ENCODE measurements around the gene CBX1. TPM values are rescaled to one million over a fixed set of nuclear protein-coding genes. Genes with fewer than 3 reads are reported as not detected.
A peak's percentile ranks its signal among the peaks of the same experiment; 100 is the strongest.
"Not testable (repeated sequence)": the region's sequence is repeated elsewhere in the genome, so short reads cannot be mapped to it uniquely, and the experiment has no call there.

CBX1 gene
- total RNA-seq, 2 donors from 2014 or later = 38.7 to 46.1 TPM

DNA sequence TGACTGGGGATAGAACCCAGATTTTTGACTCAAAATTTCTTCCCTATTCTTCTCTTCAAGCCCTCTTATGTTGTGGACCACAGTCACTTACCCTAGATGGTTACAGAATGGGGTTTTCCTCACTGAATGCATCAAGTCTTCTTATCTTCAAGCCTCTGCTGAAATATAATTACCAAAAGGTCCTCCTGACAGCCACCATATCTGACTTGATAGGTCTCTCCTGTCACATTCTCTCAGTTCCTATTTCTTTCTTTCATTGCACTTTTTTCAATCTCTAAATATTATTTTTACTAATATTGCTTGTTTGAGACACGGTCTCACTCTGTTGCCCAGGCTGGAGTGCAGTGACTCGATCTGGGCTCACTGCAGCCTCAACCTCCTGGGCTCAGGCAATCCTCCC is 62.6 kb downstream of the CBX1 start:
- DNase-seq (ENCODE audit: low spot score) = no peak
- intact Hi-C loops (cut with DNase I) = no loop called here

DNA sequence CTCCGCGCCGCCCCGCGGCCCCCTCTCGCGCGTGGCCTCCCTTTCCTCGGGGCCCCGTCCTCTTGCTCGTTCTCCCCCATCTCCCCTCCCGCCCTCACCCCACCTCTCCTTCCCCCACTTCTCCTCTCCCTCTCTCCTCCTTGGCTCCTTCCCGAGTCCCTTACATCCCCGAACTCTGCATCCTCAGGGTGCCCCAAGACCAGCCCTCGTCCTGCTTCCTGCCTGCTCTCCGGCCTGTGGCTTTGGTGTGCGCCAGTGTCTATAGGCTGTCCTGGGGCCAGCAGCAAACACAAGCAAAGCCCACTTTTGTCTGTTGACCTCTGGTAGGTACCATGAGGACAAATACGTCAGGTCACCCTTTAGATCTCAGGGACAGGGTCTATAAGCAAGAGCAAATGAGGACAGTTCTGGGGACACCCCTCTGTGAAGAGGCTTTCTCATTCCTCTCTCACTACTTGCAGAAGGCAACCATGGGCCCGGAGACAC is 63.4 kb downstream of the CBX1 start:
- no peak for DNase-seq (ENCODE audit: low spot score)
- intact Hi-C loops (cut with DNase I) = no loop called here

DNA sequence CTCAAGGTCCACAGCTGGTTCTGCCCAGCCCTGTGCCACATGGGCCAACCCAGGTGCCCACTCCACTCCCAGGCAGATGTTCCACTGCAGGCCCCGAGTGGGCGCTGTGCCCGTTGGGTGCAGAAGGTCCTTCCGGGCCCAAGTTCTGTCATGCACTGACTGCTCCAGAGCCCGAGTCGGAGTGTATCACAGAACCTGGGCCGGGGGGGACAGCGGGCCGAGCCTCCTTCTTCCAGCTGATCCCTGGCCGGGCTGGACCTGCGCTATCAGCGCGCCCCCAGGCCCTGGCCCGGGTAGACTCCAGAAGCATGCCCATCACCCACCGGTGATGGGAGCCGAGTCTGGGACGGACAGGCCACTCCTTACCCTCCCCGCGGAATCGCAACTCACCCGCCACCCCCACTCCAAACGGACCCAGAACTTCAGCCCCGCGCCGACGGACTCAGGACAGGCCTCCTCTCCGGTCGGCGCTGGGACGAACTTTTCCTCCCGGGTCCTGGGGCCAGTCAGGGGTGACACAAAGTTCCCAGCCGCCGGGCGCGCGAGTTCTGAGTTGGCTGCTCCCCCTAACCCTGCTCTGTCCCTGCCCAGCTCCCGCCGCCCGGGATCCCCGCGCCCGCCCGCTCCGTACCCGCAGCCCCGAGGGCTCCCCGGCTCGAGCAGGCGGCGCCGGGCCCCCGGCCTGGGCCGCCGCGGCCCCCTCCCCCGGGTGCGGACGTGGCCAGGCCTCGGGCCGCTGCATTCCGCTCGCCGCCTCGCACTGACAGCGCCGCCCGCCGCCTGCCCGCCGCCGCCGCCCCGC is 64.0 kb downstream of the CBX1 start, which contains the start of gene COPZ2:
Gene COPZ2, minus strand, starts transcription at position 762 of the 802 bp plus-strand sequence. Its CDS starts 20 bp downstream, at position 742.
- DNase-seq (ENCODE audit: low spot score) = peak; percentile 91
- intact Hi-C loops (cut with DNase I) = no loop called here

DNA sequence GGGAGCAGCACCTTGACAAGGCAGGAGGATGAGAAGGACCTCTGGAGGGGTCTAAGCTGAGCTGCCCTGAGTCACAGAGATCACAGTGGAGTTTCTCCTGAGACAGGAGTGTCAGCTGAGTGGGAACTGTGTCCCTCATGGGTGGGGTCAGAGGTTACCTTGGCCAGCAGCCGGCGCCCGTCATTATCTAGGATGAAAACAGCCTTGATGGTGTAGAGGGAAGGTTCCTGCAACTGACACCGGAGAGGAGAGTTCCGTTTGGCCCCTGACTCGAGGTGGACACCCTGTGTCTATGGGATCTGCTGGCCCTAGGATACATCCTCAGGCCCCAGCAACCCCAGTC is 64.6 kb downstream of the CBX1 start:
- intact Hi-C loops (cut with DNase I) = no loop called here
- DNase-seq (ENCODE audit: low spot score) = no peak

DNA sequence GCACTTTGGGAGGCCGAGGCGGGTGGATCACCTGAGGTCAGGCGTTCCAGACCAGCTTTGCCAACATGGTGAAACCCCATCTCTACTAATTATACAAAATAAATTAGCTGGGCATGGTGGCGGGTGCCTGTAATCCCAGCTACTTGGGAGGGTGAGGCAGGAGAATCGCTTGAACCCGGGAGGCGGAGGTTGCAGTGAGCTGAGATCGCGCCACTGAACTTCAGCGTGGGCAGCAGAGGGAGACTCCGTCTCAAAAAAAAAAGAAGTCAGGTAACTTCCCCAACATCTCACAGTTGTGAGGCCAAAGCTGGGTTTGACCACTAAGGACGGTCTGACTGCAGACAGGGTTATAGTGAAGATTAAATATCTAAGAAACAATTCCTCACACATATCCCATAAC is 66.5 kb downstream of the CBX1 start:
- intact Hi-C loops (cut with DNase I); DNase-seq (ENCODE audit: low spot score): not testable (repeated sequence)

DNA sequence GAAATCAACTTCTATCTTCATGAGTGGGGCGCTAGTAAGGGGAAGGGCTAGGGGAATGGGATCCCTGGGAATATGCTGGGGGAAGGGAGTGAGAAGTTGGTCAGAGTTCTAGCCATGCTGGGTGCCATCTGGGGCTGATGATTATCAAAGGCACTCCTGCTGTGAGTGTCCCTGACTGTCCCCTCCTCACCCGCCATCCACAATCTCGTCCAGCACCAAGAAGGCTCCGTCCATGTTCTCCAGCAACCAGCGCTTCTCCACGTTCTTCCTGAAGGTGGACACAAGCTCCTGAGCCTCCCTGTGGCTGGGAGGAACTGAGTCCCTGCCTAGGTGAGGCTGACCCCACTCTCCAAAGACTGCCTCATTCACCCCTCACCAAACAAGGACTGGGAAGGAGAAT is 69.3 kb downstream of the CBX1 start:
- intact Hi-C loops (cut with DNase I) = no loop called here
- peak; percentile 16 for DNase-seq (ENCODE audit: low spot score)

DNA sequence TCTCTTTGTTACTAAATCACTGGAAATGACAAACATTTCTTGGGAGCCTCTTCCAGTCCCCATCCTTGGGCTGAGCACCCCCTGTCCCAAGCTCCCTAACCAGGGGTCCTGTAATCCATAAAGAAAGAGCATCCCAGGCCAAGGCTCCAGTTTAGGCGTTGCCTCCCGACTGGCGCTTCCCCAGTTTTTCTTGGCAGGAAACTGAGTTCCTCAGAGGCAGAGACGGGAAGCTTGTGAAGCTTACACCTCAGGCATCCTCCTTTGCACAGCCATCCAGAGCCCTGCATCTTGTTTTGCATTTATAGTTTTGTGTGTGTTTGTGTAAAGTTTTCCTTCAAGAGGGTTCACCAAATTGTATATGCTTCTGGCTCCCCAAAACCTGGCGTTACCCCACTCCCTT is 70.7 kb downstream of the CBX1 start:
- DNase-seq (ENCODE audit: low spot score) = peak; percentile 66
- intact Hi-C loops (cut with DNase I) = no loop called here

DNA sequence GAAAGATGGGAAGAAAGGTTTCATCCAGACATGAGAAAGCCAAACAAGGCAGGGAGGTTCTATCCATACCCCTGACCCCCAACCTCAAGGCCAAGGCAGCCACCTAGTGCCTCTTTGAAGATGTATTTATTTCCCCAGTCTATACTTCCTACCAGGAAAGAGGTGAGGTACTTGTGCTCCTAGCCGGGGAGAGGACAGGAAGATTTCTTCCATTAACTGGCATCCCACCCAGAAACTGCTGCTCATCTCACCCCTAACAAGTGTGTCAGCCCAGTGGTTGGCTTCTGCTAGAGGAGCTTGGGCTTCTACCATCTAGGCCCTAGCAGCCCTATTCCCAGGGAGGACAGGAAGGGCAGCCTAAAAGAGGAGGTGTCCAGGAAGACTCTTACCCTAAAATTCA is 72.5 kb downstream of the CBX1 start:
- DNase-seq (ENCODE audit: low spot score) = no peak
- intact Hi-C loops (cut with DNase I) = loop anchor here (5.0 to 10.0 kb wide), 2 partner anchors 96 to 99 kb away; no protein-coding TSS in a partner anchor

DNA sequence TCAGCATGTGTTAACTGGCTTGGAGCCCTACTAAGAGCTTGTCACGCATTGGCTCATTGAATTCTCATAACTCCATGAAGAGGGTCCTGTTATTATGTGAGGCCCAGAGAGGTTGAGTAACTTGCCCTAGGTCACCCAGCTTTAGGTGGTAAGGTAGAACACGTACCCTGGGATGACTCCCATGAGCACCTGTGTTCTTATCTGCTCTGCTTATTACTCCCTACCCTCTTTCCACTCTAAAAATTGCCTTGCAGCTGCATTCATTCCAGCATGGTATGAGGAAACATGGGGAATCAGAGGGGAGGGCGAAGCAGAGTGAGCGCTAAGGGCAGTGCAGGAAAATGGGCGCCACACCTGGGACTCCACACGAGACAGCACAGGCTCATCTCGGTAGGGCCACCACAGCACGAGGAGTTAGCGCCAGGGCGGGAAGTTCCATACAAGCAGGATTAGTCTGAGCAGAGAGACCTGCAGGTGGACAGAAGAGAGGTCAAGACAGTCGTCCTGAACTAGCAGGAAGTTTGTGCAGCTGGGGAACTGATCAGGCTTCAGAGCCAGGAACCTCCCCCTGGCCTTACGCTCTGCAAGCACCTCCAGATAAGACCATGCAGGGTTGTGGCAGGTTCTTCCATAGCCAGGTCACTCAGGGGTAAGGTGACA is 73.8 kb downstream of the CBX1 start:
- DNase-seq (ENCODE audit: low spot score) = peak; percentile 58
- intact Hi-C loops (cut with DNase I) = loop anchor here (2.0 to 10.0 kb wide), 3 partner anchors 47 to 100 kb away; no protein-coding TSS in a partner anchor

DNA sequence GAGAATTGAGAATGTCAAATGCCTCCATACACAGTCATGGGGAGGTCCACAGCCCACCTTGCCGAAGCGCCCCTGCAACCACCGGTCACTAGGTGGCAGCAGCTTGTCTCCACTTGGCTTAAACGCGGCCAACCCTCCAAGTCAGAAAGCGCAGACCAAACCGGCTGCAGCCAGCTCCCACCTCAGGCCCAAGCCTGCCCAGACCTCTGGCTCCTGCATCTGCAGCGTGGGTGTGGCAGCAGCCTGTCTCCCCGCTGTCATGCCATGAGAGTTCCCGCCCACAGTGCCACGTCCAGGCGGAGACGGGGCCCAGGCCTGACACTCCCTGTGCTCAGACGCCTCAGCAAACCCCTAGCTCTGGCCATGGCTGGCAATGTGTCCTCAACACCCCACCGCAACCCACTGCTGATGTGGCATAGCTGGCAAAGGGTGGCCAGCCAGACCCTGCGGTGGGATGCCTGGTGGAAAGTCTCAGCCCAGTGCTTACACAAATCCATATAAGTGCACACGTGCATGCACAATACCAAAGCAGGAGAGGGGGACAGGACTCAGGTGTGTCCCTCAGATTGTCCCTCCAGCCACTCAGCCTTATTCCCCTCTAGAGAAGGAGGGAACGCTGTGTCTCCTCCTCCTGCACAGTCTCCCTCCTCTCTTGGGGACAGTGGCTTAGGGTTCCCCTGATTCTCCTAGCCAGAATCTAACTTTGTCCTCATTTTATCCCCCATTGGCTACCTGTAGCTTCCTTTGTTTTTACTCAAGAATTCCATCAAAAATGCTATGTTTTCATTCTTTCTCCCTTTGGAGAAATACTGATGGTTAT is 74.6 kb downstream of the CBX1 start:
- peak; percentile 95 for DNase-seq (ENCODE audit: low spot score)
- intact Hi-C loops (cut with DNase I) = loop anchor here (2.0 to 10.0 kb wide), 3 partner anchors 48 to 101 kb away; no protein-coding TSS in a partner anchor

DNA sequence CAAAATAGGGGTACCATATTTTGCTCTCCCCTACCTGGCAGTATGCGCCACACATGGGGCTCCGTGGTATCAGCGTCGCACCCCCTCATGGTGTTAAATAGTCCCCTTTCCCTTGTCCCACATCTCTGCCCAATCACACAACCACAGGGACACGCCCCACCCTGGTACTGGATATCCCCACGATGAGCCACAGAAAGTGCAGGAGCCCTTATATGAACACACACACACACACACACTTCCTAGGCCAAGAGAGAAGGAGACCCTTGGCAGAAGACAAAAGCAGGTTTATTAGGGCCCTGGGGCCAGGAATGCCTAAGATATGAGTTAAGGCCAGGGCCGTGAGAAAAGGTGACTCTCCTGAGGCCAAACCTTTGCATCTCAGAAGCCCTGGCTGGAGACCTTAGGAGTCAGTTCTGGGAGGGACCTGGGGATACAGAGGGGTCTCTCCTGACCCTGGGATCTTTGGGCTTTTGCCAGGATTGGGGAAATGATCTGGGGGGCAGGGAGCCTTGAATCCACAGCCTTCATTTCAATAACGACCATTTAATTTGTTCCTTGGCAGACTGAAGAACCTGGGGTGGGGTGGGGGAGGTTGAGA is 75.3 kb downstream of the CBX1 start:
- intact Hi-C loops (cut with DNase I) = loop anchor here (2.0 to 10.0 kb wide), 3 partner anchors 49 to 101 kb away; no protein-coding TSS in a partner anchor
- peak; percentile 70 for DNase-seq (ENCODE audit: low spot score)

DNA sequence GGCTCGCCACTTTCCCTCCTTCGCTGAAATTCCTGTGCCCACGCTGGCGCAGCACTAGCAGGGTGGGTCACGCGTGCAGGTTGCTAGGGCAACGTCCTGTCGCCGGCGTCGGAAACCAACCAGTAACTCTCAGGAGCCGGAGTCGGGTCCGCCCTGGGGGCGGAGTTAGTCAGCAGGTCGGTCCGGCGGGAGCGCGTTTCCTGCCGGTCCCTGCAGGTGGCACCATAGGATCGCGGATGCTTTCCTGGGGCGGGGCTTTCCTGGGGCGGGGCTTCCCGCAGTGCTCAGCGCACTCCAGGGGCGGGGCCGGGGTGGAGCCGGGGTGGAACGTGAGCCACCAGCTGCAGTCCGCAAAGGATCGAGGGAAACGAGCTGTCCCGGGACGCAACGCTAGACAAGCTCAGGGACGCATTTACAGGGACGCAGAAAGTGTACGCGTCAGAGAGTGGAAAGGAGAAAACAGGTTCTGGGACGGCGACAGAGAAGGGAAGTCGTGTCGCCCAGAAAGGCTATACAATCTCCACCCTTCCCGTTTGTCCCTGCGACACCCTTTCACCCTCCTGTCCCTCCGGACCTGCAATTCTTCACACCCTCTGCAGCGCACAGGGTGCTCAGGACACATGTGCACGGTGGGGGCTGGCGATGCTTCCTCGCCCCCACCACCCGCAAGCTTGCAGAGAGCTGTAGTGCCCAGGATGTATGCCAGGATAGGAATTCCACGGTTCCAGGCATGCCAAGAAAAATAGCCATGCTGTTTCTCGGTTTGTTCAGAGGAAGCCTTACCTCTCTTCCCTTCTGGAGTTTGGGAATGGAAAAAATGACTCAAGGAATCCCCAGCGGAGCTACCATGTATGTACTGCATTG is 76.0 kb downstream of the CBX1 start:
- peak; percentile 100 for DNase-seq (ENCODE audit: low spot score)
- intact Hi-C loops (cut with DNase I) = loop anchor here (5.0 to 10.0 kb wide), 2 partner anchors 100 to 102 kb away; no protein-coding TSS in a partner anchor

DNA sequence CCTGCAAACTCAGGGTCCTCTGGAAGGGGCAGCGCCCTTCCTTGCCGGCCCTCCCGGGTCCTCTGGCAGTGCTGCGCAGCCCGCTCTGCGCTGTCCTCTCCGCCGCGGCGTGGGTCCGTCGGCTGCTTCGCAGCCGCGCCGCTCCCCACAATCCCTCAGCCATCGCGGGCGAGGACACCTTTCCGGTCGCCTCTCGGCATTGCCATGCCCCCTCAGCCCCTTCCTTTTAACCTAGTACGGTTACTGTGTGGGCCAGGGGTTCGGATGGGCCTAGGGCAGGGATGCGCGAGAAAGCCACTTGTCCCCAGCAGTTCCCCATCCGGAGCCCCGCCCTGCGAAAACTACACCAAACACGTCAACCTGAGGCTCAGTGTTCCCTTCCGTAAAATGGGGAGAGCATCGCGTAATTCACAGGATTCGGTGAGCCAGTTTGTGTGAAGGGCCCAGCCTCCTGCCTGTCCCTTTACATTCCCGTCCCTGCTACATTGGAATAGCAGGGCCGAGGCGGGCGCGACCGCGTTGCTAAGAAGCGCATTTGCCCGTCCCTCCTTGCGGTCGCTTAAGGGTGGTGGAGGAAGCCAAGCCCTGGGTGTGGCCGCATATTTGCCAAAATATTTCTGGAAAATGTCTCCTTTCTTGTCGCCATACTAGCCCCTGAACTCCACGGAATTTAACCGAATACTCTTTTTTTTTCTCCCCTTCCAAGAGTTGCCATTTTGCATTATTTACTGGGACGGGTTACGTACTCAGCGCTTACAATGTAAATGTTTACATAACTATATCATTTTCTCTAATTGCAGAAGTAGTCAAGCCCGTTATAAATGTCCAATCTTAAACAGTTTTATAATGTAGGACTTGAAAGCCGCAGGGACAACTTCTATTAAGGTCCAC is 76.9 kb downstream of the CBX1 start:
- peak; percentile 90 for DNase-seq (ENCODE audit: low spot score)
- intact Hi-C loops (cut with DNase I) = loop anchor here (5.0 to 10.0 kb wide), 2 partner anchors 100 to 103 kb away; no protein-coding TSS in a partner anchor

DNA sequence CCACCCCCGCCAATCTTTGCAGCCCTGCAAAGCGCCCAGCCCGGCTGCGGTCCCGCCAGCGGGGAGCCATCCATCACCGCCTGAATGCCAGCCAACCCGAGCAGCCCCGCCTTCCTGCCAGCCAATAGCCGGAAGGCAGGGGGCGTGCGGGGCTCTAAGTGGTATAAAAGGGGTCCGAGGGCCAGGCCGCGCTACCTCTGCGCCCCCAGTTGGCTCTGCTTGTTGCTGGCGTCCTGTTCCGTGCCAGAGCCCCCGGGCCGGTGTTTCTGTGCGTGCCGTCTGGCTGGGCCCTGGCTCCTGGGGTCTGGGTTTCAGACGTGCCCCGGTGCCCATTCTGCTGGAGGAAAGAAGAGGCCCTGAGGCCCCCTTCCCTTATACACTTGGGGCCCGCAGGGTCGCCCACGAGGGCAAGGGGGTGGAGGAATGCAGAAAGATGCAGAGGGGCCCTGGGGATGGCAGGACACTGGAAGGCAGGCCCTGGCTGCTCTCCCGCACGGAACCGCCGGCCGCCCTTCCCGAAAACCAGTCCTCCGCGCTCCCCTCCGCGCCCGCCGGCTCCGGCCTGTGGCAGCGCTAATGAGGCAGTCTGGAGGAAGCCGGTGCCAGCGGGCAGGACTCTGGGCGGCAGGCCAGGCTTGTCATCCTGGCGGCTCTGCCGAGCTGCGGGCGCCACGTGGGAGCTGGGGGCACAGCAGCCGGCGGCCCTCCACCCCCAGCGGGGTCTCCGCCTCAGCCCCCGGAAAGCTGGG is 77.7 kb downstream of the CBX1 start:
- intact Hi-C loops (cut with DNase I) = loop anchor here in 1 of 2 donors (10.0 kb wide), 1 partner anchor 101 kb away; no protein-coding TSS in a partner anchor
- peak; percentile 95 for DNase-seq (ENCODE audit: low spot score)

DNA sequence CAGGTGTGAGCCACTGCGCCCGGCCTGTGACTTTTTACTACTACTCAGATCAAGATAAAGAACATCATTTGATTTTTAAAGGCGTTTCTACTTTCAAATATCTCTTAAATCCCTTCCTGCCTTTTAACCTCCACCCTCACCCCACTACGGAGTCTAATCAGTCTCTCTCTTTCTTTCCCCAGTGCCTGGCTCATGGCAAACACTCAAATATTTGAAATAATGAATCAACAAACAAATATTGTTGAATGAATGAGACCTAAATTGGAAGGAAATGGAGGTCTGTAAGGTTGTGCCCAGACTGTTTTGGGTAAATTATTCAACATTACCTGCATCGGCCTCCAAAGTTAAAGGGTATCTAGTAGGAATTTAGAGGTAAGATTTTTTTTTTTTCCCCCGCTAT is 78.4 kb downstream of the CBX1 start:
- DNase-seq (ENCODE audit: low spot score) = peak; percentile 23
- intact Hi-C loops (cut with DNase I) = loop anchor here in 1 of 2 donors (10.0 kb wide), 1 partner anchor 102 kb away; no protein-coding TSS in a partner anchor

DNA sequence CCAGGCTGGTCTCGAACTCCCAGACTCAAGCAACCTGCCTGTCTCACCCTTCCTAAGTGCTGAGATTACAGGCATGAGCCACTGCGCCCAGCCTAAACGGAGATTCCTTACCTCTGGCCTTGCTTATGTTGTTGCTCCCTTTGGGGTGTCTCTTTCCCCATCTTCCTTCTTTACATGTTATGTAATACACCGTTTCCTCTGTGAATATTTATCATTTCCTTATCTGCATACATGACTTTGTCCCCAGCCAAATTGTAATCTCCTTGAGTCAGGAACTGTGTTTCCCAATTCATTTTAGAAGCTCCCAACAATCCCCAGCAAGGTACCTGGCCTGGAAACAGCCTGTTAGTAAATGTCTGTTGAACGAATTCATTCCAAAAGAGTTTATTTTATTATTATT is 79.3 kb downstream of the CBX1 start:
- DNase-seq (ENCODE audit: low spot score) = peak; percentile 35

More for the DNA sequence above, 79.3 kb downstream of the CBX1 start:
- intact Hi-C loops (cut with DNase I) = loop anchor here in 1 of 2 donors (10.0 kb wide), 1 partner anchor 103 kb away; no protein-coding TSS in a partner anchor

All from posterior vena cava (tissue), 2 donors.